ENCODE measurements around the gene PRUNE1. TPM values are rescaled to one million over a fixed set of nuclear protein-coding genes. Genes with fewer than 3 reads are reported as not detected.
A peak's percentile ranks its signal among the peaks of the same experiment; 100 is the strongest.

PRUNE1 gene
- total and polyA plus RNA-seq, 11 donors: 15.1 to 65.3 (median 39.8) TPM

DNA sequence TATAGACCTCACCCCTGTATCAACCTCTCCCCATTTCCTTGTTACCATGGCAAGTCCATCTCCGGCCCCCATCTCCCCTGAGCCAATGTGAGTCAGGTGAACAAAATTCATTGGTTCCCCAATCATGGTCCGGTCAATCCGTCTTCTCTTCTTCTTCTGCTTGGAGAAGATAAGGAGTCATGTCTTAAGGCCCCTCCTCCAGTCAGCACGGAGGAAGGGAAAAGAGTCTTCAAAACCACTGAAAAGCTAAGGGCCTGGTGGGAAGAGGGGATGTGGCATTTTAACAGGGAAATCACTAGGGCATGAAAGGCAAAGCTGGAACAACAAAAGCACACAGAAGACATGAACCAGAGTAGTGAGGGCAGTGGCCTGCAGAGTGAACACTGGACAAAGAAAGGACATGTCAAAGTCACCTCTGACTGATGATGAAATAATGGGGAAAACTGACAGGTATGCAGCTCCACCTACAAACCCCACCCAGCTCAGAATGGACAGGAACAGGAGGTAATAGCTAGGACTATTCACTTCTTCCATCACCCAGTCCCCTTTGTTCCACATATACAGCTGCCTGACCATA, 46.8 kb downstream of the PRUNE1 start:
- Histone ChIP-seq H3K27me3 (no peaks in the 10 kb centered on the region), H3K4me1 (peaks cover 8 to 64% (median 32%) of the 10 kb centered on the region in 12 donors), H3K27ac (peak overlapping the region in 3 of 12 donors; percentile 94 to 98 (median 96)), H3K36me3 (peaks cover 2 to 72% (median 57%) of the 10 kb centered on the region in 9 donors), H3K9me3 (no peaks in the 10 kb centered on the region), H3K4me3 (peak overlapping the region in 1 of 12 donors; percentile 94)
- DNase-seq: no peak
- 76 to 90% (median 83%) methylated on average over 4 of the region's 4 CpGs for WGBS, 4 donors
- no peak for ATAC-seq
- intact Hi-C loops (cut with DNase I): loop anchor here in 5 of 10 donors (5.0 kb wide), 2 partner anchors 33 to 48 kb away; partner anchors contain the start of genes MINDY1 (in 4 of the 5) and PRUNE1 (in 4 of the 5)
- no peak for TF ChIP-seq POLR2A (IDR thresholded peaks at IDR 0.05)
- TF ChIP-seq, protein P1, sequence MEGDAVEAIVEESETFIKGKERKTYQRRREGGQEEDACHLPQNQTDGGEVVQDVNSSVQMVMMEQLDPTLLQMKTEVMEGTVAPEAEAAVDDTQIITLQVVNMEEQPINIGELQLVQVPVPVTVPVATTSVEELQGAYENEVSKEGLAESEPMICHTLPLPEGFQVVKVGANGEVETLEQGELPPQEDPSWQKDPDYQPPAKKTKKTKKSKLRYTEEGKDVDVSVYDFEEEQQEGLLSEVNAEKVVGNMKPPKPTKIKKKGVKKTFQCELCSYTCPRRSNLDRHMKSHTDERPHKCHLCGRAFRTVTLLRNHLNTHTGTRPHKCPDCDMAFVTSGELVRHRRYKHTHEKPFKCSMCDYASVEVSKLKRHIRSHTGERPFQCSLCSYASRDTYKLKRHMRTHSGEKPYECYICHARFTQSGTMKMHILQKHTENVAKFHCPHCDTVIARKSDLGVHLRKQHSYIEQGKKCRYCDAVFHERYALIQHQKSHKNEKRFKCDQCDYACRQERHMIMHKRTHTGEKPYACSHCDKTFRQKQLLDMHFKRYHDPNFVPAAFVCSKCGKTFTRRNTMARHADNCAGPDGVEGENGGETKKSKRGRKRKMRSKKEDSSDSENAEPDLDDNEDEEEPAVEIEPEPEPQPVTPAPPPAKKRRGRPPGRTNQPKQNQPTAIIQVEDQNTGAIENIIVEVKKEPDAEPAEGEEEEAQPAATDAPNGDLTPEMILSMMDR (IDR thresholded peaks at IDR 0.05): no peak

DNA sequence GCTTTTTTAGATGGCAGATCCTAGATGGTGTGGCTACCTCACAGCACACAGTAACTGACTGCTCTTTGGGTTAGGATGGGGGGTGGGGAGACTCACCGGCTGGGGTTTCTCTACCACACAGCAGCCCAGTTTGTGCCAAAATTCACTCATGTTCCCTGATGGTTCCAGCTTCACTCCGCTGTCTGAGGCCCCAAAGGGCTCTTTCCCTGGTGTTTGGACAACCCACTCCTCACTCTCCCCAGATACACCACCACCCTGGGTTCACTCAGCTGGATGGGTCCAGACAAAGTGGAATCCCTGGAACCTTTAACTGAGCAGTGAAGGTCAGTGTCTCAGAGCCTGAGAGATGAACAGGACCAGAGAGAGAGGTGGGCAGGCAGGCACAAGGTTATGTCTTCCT, 47.3 kb downstream of the PRUNE1 start:
- TF ChIP-seq, protein P1 (IDR thresholded peaks at IDR 0.05): no peak
- no peak for TF ChIP-seq POLR2A (IDR thresholded peaks at IDR 0.05)
- H3K4me1 ChIP-seq: peaks cover 8 to 64% (median 32%) of the 10 kb centered on the region in 12 donors
- peak overlapping the region in 8 of 12 donors; percentile 28 to 99 (median 95) for H3K27ac ChIP-seq
- WGBS, 4 donors: 42 to 78% (median 46%) methylated on average over 1 to 2 of the region's 2 CpGs
- no peaks in the 10 kb centered on the region for H3K27me3 ChIP-seq
- DNase-seq: no peak
- intact Hi-C loops (cut with DNase I): loop anchor here in 5 of 10 donors (5.0 kb wide), 2 partner anchors 33 to 48 kb away; partner anchors contain the start of genes MINDY1 (in 4 of the 5) and PRUNE1 (in 4 of the 5)
- no peak for ATAC-seq
- H3K36me3 ChIP-seq: peaks cover 2 to 67% (median 54%) of the 10 kb centered on the region in 9 donors
- no peaks in the 10 kb centered on the region for H3K9me3 ChIP-seq
- H3K4me3 ChIP-seq: peak overlapping the region in 2 of 12 donors; percentile 11 to 94

DNA sequence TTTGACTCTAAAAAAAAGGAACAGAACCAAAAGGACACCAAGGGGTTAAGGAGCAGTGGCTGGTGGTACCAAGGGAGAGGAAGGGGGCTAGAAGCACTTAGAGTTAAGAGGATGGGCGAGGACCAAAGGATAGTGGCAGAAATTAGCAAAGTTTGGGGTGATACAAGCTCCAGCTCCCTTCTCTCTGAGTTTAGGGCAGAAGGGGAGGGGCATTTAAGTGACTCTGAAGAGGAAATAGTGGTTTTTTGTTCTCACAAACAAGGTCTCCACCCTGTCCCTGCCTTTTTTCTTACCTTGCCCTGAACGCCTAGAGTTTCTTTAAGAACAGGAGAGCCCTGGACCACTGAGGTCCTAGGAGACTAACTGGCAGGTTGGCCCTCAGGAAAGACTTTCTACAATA, 47.9 kb downstream of the PRUNE1 start:
- no peak for DNase-seq
- H3K4me1 ChIP-seq: peaks cover 8 to 65% (median 31%) of the 10 kb centered on the region in 12 donors
- TF ChIP-seq, protein P1 (IDR thresholded peaks at IDR 0.05): no peak
- TF ChIP-seq POLR2A (IDR thresholded peaks at IDR 0.05): no peak
- intact Hi-C loops (cut with DNase I): loop anchor here in 5 of 10 donors (5.0 kb wide), 2 partner anchors 34 to 49 kb away; partner anchors contain the start of genes MINDY1 (in 4 of the 5) and PRUNE1 (in 4 of the 5)
- no peak for ATAC-seq
- no peaks in the 10 kb centered on the region for H3K9me3 ChIP-seq
- H3K27ac ChIP-seq: peak overlapping the region in 11 of 12 donors; percentile 7 to 99 (median 94)
- WGBS, 4 donors: 47 to 66% (median 61%) methylated on average over 2 of the region's 2 CpGs
- no peaks in the 10 kb centered on the region for H3K27me3 ChIP-seq
- peaks cover 2 to 61% (median 48%) of the 10 kb centered on the region in 9 donors for H3K36me3 ChIP-seq
- H3K4me3 ChIP-seq: peak overlapping the region in 5 of 12 donors; percentile 23 to 96 (median 94)

DNA sequence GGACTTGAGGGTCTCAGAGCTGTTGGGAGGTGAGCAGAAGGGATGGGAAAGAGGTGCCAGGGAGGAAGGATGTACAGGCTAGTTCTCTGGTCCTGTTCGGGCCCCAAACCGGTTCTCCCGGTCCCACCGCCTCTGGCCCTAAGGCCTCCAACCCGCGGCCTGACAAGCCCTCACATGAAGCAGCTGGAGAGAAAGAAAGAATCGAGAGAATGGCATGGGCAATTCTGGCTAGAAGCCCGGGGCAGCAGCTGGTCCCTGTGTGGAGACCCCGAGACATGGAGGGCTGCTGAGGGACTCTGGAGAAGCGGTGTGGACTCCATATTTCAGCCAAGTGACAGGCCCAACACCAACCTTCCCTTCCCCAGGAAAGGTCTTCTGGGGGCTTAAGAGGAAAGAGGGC, 50.4 kb downstream of the PRUNE1 start:
- no peak for TF ChIP-seq POLR2A (IDR thresholded peaks at IDR 0.05)
- TF ChIP-seq, protein P1 (IDR thresholded peaks at IDR 0.05): no peak
- Histone ChIP-seq H3K4me1 (peaks cover 8 to 55% (median 31%) of the 10 kb centered on the region in 12 donors), H3K36me3 (peaks cover 0 to 36% (median 26%) of the 10 kb centered on the region in 9 donors), H3K27me3 (no peaks in the 10 kb centered on the region), H3K27ac (peak overlapping the region; percentile 92 to 99 (median 96)), H3K9me3 (no peaks in the 10 kb centered on the region), H3K4me3 (peak overlapping the region; percentile 71 to 98 (median 90))
- WGBS, 4 donors: 2 to 4% (median 3%) methylated on average over 9 to 10 of the region's 10 CpGs
- ATAC-seq: no peak
- peak in 1 of 5 donors; percentile 27 for DNase-seq
- intact Hi-C loops (cut with DNase I): loop anchor here in 5 of 10 donors (5.0 kb wide), 2 partner anchors 36 to 51 kb away; partner anchors contain the start of genes MINDY1 (in 4 of the 5) and PRUNE1 (in 4 of the 5)
